22Rv1 (cell line): ENCODE data around the gene CD9.

ENCODE experiments used
- H3K27ac ChIP-seq: fragments of 450-650 bp; 2 replicates; pipeline ENCODE4 v1.5.1; 2017
- CTCF ChIP-seq: fragments of 450-650 bp; IDR thresholded peaks from 2 replicates; pipeline ENCODE4 v1.5.1; 2017; ENCODE audit warnings: mild to moderate bottlenecking
- ZFX ChIP-seq: fragments of 450-650 bp; IDR thresholded peaks from 2 replicates; pipeline ENCODE4 v1.6.1; 2017; ENCODE audit warnings: antibody characterized with exemption, borderline replicate concordance

CD9 gene

GRCh38 chr12:6271281-6271680 lies 71.1 kb downstream of the CD9 start:
- no peak overlapping the region for H3K27ac ChIP-seq
- TF ChIP-seq CTCF (no peak), ZFX (no peak)

DNA sequence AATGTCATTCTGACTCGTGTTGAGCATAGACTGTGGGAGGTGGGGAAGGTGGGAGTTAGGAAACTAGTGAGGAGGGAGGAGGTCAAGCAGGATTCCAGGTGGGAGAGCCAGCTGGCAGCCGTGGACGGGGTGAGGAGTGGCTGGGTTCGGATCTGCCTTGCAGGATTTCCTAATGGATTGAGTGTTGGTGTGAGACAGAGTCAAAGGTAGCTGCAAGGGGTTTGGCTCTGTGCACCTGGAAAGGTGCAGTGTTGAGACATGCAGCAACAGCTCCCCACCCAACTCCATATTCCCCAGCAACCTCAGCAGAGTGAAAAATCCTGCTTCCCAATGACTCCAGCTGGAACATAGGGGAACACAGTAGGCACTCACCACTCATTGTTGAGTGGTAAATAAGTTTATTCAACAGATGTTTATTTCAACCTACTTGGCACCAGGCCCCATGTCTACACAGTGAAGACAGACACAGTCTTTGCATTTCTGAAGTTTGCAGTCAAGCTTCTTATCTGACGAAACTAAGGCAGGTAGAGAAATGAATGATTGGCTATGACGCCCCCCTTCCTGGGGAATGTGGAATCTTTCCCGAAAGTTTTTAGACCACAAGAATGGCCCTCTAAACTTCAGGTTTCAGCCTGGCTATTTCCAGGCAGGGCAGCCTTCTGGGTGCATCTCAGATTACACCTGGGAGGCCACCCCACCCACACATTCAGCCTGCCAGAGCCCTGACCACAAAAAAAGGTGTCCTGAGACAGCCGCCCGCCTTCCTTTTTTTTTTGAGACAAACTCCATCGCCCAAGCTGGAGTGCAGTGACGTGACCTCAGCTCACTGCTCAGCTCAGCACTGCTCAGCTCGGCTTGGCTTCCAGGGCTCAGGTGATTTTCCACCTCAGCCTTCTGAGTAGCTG lies 72.4 kb downstream of the CD9 start:
- TF ChIP-seq CTCF: no peak
- no peak for TF ChIP-seq ZFX

GRCh38 chr12:6273205-6273540 lies 73.0 kb downstream of the CD9 start:
- peak overlapping the region; percentile 1; the same call in 1 of the 2 replicates for H3K27ac ChIP-seq
- TF ChIP-seq CTCF (no peak), ZFX (no peak)

More for the DNA sequence above, 72.4 kb downstream of the CD9 start:
- H3K27ac ChIP-seq: peak overlapping the region; percentile 1; the same call in 1 of the 2 replicates

- TF ChIP-seq ZFX: no peak
- peak; percentile 13; the same call in 1 of the 2 replicates for TF ChIP-seq CTCF
- peak overlapping the region; percentile 1; the same call in 1 of the 2 replicates for H3K27ac ChIP-seq
These were observed 73.5 kb downstream of the CD9 start for GRCh38 chr12:6273541-6274230.

- TF ChIP-seq CTCF (no peak), ZFX (no peak)
- H3K27ac ChIP-seq: no peak overlapping the region
These were observed 74.3 kb downstream of the CD9 start for GRCh38 chr12:6274231-6275221.

DNA sequence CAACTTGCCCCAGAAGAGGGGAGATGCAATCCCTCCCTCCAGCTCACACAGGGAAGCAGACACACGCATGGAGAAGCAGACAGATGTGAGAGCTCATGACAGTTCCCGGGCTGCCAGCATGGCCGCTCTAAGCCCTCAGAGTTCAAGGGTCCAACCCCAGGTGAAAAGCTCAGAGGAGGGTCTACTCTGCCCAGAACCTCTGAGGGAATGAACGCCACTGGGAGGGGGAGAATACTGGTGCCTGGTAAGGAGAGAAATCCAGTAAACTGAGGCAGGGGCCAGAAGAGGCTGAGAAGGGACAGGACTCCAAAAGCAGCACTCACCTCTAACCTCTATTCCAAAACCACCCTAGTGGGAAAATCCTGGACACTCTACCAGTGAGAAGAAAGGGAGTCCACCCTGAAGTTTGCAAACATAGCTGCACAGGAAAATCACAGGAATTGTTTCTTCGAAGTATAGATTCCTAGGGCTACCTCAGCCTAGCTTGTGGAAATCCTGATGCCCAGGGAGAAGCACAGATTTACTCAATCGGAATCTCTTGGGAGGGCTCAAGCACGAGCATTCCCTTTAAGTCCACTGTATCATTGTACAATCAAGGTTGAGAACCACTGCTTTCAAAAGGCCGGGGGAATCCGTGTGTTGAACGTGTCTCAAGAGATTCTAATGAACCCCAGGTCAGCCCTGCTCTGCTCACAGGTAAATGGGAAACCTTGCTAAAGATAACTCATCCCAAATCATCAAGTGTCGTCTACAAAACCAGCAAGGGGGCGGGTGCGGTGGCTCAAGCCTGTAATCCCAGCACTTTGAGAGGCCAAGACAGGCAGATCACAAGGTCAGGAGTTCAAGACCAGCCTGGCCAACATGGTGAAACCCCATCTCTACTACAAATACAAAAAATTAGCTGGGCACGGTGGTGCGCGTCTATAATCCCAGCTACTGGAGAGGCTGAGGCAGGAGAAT lies 76.0 kb downstream of the CD9 start:
- H3K27ac ChIP-seq: peak overlapping the region; percentile 100
- TF ChIP-seq ZFX: no peak
- no peak for TF ChIP-seq CTCF
